Astrocyte of the cerebellum (primary cell): ENCODE data around the gene SFTA2.

ENCODE experiments used
- DNase-seq: peaks from one replicate; pipeline ENCODE4 v3.0.0-alpha.2; 2011; ENCODE audit warnings: low read depth
- H3K4me3 ChIP-seq: 2 replicates; pipeline ENCODE4 v1.5.1; 2011; ENCODE audit warnings: mild to moderate bottlenecking, low read depth, low read length, moderate library complexity
- in situ Hi-C: cut with HindIII; loops from 2 replicates; pipeline ENCODE4 v1.10.0; 2017; ENCODE audit warnings: low sequenced_read_pairs
- TF ChIP-seq, protein P1 (sequence below): IDR thresholded peaks from 2 replicates; pipeline ENCODE4 v1.5.1; 2012; ENCODE audit warnings: low read length, low read depth, moderate library complexity, mild to moderate bottlenecking; ENCODE audit errors: missing control alignments

SFTA2 gene

GRCh38 chr6:30888816-30889495, 43.0 kb downstream of the SFTA2 start:
- no peak overlapping the region for H3K4me3 ChIP-seq
- in situ Hi-C loops = no loop called here
- TF ChIP-seq, protein P1, sequence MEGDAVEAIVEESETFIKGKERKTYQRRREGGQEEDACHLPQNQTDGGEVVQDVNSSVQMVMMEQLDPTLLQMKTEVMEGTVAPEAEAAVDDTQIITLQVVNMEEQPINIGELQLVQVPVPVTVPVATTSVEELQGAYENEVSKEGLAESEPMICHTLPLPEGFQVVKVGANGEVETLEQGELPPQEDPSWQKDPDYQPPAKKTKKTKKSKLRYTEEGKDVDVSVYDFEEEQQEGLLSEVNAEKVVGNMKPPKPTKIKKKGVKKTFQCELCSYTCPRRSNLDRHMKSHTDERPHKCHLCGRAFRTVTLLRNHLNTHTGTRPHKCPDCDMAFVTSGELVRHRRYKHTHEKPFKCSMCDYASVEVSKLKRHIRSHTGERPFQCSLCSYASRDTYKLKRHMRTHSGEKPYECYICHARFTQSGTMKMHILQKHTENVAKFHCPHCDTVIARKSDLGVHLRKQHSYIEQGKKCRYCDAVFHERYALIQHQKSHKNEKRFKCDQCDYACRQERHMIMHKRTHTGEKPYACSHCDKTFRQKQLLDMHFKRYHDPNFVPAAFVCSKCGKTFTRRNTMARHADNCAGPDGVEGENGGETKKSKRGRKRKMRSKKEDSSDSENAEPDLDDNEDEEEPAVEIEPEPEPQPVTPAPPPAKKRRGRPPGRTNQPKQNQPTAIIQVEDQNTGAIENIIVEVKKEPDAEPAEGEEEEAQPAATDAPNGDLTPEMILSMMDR = no peak
- no peak for DNase-seq

DNA sequence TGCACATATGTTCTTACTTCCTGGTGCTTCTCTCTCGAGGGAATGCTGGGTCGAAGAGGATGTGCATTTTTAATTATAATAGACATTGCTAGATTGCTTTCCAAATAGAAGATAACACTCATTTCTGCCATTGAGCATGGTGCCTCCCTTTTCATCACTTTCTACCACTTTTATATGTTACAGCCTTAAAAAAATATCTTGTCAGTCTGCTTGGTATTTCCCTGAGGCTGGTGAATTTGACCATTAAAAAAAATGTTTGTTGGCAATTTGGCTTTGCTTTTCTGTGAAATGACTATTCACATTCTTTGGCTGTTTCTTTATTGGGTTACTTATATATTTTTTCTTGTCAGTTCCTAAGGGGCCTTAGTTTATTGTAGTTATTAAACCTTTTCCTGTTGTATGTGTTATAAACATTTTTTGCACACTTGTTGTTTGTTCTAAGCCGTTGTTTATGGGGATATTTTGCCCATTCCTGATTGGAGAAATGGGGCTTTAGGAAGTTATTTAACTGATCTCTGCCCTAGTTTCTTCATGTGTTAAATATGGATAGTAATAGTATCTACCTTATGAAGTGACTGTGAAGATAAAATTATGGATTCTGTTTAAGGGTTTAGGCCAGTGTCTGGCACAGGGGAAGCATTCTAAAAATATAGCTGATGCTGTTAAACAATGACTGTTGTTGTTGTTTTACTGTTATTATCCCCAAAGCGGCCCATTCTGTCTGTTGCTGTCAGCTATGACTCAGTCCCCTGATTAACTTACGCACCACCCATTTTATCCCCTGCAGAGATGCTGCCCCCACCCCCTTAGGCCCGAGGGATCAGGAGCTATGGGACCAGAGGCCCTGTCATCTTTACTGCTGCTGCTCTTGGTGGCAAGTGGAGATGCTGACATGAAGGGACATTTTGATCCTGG, 43.8 kb downstream of the SFTA2 start:
- in situ Hi-C loops = no loop called here
- TF ChIP-seq, protein P1 = no peak
- DNase-seq = no peak
- no peak overlapping the region for H3K4me3 ChIP-seq

GRCh38 chr6:30886897-30887255, 45.1 kb downstream of the SFTA2 start:
- H3K4me3 ChIP-seq = peak overlapping the region; percentile 66
- in situ Hi-C loops = no loop called here
- TF ChIP-seq, protein P1 = no peak
- DNase-seq = no peak

GRCh38 chr6:30885999-30886896, 45.7 kb downstream of the SFTA2 start:
- DNase-seq = no peak
- in situ Hi-C loops = no loop called here
- H3K4me3 ChIP-seq = peak overlapping the region; percentile 66
- TF ChIP-seq, protein P1 = no peak

- TF ChIP-seq, protein P1 = no peak
- in situ Hi-C loops = no loop called here
- DNase-seq = no peak
- peak overlapping the region; percentile 66 for H3K4me3 ChIP-seq
Measured at GRCh38 chr6:30885481-30885998, 46.4 kb downstream of the SFTA2 start.
